GM12872 (cell line): ENCODE measurements around the gene ZNF865.

ENCODE experiments used
- TF ChIP-seq, protein P1 (sequence below): IDR thresholded peaks from 3 replicates; pipeline ENCODE4 v1.5.1; 2011; ENCODE audit warnings: low read depth, mild to moderate bottlenecking, low read length, moderate library complexity; ENCODE audit not compliant: insufficient read depth

The ZNF865 gene

DNA sequence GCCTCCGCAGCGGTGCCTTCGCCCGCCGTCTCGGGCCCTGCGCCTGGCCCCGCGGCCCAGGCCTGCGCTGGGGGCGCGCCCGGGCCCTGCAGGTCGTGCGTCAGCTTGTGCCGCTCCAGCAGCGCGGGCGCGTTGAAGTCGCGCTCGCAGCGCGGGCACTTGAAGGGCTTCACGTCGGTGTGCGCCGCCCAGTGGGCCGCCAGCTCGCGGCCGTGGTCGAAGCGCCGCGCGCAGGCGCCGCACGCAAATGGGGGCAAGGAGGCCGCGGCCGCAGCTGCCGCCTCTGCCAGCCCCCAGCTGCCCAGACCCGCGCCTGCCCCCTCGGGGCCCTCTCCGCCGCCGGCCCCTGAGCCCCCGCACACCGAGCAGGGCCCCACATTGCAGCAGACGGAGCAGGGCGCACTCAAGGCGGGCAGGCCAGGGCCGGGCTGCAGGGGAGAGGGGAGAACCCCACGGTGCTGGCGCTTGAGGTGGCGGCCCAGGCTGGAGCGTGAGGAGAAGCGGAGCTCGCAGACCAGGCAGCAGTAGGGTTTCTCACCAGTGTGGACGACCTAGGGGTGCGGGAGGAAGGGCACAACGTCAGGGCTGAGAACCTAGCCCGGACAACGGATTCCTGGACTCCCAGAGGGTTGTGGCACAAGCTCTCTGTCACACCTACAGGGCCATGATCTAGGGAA lies 12.2 kb upstream of the ZNF865 start:
- TF ChIP-seq, protein P1, sequence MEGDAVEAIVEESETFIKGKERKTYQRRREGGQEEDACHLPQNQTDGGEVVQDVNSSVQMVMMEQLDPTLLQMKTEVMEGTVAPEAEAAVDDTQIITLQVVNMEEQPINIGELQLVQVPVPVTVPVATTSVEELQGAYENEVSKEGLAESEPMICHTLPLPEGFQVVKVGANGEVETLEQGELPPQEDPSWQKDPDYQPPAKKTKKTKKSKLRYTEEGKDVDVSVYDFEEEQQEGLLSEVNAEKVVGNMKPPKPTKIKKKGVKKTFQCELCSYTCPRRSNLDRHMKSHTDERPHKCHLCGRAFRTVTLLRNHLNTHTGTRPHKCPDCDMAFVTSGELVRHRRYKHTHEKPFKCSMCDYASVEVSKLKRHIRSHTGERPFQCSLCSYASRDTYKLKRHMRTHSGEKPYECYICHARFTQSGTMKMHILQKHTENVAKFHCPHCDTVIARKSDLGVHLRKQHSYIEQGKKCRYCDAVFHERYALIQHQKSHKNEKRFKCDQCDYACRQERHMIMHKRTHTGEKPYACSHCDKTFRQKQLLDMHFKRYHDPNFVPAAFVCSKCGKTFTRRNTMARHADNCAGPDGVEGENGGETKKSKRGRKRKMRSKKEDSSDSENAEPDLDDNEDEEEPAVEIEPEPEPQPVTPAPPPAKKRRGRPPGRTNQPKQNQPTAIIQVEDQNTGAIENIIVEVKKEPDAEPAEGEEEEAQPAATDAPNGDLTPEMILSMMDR: no peak

DNA sequence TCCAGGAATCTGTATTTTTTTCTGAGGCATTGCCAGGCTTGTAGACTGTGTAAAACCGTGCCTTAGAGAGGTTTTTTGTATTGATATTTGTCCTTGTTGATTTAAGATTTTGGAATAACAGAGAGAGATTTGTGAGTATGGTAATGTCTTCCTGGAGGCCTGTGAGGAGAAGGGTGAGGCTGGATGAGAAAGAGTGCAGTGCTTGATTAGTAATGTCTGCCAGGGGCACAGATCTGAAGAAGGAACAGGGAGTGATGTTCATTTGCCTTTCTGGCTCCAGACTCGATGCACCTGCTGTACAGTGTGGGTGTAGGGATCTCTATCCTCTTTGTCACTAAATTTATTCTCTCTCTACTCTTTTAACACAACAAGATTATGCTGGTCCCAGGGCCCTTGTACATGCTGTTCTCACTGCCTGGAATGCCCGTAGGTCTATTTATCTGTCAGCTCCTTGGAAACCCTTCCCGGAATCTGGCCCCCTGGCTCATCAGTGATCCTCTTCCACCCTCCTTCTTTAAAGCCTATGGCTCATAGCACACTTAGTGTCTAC lies 10.4 kb upstream of the ZNF865 start:
- TF ChIP-seq, protein P1: no peak

DNA sequence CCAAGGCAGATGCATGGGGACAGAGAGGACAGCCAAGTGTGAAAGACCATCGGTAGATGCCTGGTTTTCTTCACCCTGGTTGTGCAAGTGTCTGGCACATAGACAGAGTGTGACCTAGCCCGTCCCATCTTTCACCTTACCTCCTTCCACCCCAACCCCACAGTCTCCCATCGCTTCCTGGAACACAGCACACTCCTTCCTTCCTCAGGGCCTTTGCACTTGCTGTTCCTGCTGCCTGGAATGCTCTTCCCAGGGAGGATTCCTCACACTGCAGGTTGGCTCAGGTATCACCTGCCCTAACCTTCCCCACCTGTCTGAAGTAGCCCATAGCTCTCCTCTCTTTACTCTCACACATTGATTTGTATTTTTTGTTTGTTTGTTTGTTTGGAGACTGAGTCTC lies 9.1 kb upstream of the ZNF865 start:
- TF ChIP-seq, protein P1: no peak

DNA sequence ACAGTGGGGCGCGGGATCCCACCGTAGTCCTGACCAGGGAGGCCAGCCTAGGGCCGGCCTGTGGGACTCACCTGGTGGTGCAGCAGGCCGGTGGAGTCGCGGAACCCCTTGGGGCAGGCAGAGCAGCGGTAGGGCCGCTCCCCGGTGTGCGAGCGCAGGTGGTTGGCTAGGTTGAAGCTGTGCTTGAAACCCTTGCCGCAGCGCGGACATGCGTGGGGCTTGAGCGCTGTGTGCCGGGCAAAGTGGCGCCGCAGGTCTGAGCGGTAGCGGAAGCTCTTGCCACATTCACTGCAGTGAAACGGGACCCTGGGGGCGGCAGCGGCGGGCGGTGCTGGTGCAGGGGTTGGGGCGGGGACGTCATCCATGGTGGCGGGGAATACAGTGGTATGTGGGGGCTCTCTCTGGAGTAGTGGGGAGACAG lies 7.9 kb upstream of the ZNF865 start:
- TF ChIP-seq, protein P1: no peak

DNA sequence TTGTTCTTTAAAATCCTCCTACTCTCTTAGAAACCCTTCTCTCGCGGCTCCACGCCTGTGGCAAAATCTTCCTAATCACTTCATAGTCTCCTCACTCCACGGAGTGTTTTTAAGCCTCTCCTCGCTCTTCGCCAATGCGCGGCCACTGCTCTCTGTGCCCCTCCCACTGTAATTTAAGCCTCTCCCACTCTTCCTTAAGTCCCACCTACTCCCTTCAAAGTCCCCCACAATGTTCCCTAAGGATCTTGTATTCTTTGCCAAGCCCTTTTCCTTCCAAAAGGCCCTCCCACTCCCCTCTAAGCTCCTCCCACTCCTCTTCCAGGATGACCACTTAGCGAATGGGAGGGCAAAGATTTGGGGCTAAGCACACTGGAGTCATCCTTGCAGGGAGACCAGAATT lies 7.4 kb upstream of the ZNF865 start:
- TF ChIP-seq, protein P1: no peak

DNA sequence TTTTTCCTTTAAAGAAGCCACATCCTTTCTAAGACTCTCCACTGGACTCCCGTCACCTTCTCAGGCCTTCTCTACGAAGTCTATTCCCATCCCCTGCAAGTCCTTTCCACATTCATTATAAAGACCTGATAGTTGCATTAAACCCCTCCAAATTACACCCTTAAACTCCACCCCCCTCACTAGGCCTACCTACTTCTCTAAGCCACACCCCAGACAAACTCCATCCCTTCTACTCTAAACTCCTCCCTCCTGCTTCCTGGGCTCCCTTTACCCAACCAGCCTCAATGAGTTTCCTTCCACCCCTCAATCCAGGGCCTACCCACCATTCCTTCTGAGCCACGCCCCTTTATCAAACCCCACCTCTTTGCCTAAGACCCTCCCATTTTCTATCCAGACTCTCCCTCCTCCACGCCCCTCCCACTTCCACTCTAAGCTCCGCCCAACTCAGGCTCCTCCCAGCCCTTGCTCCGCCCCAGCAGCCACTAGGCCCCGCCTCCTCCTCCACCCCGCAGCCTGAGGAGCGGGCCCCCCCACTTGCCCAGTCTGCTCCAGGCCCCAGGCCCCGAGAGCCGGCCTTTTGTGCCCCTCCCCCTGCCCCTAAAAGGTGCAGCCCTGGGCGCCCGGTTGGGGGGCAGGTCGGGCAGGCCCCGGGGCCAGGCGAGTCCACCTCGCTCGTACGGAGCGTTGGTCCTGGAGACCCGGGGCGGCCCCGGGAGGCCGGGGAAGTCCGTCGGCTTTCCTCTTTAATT lies 6.6 kb upstream of the ZNF865 start:
- TF ChIP-seq, protein P1: no peak

DNA sequence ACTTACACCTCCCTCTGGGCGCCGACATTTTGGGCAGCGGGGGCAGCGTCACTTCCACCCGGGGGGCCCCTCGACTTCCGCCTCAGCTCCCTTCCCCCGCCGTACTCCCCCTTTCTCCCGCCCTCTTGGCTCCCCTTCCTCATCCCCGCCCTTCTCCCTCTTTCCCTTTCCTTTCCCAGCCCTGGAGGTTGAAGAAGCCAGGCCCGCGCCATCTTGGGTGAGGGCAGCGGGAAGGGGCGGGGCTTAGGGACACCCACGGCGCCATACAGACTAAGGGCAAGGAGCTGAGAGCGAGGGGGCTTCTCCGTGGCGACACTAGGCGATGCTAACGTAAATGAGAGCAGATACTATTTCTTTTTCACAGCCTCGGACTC lies 6.0 kb upstream of the ZNF865 start, which contains the start of gene FIZ1:
FIZ1 (minus strand) TSS at position 50 of the 374 bp plus-strand sequence. CDS start 1,652 bp downstream, outside the sequence.
- TF ChIP-seq, protein P1: no peak
